ENCODE data around the gene CDC42EP4.
"Not testable (repeated sequence)": the region's sequence is repeated elsewhere in the genome, so short reads cannot be mapped to it uniquely, and the experiment has no call there.

CDC42EP4 gene

DNA sequence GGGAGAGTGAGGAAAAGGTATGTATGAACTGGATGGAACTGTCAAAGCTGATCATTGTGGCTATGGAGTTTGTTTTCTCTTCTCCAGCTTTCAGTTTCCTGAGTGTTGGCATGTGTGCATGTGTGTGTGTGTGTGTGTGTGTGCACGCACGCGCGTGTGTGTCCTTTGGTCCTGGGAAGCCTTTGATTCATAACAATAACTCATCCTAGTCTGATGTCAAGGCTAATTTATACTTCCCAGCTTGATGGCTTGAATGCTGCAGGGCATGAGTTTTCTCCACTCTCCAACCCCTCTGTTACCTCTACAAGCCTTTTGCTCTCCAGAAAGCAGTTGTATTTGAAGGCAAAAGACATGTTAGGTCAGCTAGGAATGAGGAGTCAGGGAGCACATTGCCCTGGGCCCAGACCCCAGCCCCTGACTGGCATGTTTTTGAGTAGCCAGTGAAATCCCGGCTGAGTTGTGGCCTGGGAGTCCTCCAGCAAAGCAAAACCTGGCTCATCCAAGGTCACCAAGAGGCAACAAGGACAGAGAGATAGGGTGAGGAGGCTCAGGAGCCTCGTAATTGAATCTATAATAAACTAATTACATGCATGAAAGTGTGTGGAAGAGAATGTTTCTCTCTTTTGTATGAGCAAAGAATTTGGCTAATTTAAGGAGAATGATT is 8.9 kb upstream of the CDC42EP4 start:
- no peak for DNase-seq (ENCODE audit: low read depth in 3 of 3)

DNA sequence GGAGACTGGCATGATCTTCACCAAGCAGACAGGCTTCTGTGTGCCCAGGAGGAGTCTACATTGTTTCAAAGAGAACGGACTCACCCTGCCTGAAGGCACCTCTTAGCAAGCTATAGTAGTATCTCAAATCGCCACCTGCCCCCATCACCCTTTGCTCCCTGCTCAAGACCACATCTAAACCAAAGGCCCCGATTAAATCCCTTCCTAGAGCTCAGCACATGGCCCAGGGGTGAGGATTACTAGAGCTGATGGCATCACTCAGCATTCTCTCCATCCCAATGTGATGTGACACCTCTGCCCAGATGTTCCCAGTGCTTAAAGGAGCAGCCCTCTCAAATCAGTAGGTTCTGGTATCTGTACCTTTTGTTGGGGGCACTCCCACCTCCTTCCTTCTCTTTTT is 8.0 kb upstream of the CDC42EP4 start:
- no peak for DNase-seq (ENCODE audit: low read depth in 3 of 3)

DNA sequence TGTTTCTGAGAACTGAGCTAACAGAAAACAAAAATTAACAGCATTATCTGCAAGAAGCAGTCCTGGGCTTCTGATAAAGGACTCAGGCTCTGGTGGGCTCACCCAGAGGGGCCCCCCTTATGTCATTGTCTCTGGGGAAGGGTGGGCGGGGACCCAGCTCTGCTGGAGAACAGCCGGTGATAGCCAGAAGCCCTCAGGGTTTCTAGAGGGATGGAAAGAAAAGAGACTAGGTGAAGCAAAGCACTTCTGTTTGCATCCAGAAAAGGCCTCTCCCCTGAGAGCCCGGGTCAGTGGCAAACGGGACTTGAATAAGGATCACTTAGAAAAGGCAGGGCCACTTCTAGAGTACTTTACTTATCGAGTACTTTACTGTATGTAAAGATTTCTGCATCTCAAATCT is 7.0 kb upstream of the CDC42EP4 start:
- no peak for DNase-seq (ENCODE audit: low read depth in 3 of 3)

DNA sequence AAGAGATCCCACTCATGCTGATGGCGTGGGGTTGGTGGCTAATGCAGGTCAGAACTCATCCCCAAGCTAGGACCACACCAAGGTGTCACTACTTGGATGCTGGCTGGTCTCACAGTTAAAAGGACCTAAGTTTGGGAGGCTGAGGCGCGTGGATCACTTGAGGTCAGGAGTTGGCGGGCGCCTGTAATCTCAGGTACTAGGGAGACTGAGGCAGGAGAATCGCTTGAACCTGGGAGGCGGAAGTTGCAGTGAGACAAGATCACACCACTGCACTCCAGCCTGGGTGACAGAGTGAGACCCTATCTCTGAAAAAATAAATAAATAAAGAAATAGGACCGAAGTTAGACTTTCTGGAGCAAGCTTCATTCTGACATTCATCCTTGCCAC is 6.6 kb upstream of the CDC42EP4 start:
- DNase-seq (ENCODE audit: low read depth in 3 of 3): no peak

DNA sequence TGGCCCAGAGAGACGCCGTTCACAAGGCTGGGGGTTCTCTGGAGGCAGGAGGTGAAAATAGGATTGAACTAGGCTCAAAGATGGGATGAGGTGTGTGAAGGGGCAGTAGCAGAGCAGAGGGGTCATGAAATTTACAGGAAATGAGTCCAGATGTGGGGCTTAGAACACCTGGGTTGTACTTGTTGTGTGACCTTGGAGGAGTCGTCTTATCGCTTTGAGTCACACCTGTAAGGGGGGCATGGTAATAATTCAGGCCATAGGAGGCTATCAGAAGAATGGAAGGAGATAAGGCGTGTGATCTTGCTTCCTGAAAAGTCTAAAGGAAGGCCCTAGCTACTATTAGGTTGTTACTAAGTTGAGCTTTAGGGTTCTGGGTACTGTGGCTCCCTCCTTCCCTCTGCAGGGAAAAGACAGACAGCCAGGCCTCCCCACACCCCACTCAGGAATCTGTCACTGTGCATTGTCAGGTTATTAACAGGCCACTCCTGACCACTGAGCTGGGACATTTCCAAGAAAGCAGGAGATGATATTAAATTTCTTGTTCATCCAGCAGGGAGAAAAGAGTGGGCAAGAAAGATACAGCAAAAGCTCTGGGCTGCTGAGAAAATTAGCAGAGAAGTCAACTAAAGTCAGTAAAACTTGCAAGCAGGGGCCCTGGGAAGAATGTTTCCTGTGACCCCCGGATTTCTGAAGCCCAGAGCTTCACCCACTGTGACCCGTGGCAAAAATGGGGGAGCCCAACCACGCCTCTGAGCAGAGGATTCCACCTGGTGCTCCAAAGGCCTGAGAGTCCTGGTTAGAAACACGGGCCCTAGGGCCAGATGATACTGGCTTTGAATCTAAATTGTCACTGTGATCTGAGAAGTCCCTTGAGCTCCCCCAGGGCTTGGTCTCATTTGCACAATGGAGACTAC is 6.0 kb upstream of the CDC42EP4 start:
- DNase-seq (ENCODE audit: low read depth in 3 of 3): no peak

DNA sequence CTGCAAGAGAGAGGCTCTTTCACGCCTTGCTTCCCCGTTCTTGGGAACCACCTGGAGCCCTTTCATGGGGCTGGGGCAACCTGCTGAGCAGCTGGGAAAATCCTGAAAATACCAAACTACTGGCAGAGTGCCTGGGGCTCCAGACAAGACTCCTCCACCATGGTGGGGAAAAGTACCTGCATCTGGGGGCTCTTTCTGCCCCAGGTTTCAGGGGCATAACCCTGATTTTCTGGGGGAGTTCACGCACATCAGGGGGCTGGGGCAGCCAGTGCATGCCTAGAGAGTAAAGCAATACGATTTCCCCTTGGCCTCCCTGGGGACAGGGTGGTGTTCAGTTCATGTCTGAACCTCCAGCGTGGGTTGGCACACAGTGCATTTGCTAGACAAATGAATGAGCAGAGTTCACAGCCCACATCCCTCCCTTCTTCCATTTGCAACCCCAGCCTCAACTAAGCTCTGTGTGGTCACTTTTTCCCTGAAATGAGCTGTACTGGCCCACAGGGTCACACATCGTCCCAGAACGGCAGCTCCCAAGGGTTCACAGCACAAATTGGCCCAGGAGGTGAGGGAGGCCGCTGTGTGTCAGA is 5.2 kb upstream of the CDC42EP4 start:
- DNase-seq (ENCODE audit: low read depth in 3 of 3): no peak

DNA sequence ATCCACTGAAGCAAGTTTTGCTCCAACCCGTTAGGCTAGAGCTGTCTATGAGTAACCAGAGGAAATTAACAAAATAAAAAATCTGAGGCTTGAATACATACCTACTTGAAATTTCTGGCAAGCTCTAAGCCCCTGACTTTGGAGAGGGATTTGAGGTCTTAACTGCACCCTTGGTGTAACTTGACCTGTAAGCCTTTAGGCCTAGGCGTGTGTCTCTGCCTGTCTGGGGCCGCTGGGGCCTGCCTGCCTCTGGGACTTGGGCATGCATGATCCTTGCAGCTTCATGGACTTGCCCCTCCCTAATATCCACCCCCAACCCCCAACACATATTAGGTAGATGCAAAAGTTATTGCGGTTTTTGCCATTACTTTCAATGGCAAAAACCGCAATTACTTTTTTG is 3.7 kb upstream of the CDC42EP4 start:
- no peak for DNase-seq (ENCODE audit: low read depth in 3 of 3)

DNA sequence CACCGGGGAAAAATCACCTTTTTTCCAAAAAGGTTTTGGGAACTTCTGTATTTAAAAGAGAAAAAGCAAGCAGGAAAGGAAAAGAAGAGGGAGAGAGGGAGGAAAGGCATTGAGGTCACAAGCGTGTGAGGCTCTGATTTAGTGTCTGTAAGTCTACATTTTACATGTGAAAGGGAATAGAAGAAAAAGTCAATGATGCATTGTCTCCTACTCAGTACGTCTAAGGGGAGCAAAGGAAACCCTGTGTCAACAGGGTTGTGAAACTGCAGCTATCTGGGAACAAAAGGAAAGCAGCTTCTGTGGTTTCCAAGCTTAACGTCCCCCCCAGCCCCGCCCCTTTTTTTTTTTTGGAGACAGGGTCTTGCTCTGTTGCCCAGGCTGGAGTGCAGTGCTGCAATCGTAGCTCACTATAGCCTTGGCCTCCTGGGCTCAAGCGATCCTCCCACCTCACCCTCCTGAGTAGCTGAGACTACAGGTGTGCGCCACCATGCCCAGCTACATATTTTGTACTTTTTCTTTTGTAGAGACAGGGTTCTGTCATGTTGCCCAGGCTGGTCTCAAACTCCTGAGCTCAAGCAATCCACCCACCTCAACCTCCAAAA is 1.8 kb upstream of the CDC42EP4 start:
- DNase-seq (ENCODE audit: low read depth in 3 of 3): no peak

DNA sequence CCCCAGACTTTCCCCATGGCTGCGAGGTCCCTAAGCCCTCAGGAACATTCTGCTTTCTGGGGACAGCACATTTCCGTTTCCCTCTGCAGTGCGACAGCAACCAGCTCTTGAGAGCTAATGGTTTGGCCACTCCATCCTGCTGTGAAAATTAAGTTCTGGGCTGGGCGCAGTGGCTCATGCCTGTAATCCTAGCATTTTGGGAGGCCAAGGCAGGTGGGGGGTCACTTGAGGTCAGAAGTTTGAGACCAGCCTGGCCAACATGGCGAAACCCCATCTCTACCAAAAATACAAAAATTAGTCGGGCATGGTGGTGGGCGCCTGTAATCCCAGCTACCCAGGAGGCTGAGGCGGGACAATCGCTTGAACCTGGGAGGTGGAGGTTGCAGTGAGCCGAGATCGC is 1.1 kb upstream of the CDC42EP4 start:
- DNase-seq (ENCODE audit: low read depth in 3 of 3): not testable (repeated sequence)

DNA sequence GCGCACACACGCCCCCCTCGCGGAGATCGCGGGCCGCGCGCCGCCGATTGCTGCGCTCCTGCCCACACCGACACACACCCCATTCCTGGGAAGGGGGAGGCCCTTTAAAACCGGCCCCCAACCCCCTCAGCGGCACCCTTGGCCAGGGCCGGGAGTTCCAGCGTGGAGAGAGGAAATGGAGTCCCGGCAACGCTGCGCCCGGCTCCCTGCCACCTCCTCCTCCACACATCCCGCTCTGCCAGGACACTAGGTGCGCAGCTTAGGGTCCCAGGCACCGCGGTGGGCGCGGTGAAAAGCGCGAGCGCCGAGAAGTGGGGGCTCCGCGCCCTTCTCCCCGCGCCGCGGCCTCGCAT is 397 bp downstream of the CDC42EP4 start:
- DNase-seq (ENCODE audit: low read depth in 3 of 3): no peak

DNA sequence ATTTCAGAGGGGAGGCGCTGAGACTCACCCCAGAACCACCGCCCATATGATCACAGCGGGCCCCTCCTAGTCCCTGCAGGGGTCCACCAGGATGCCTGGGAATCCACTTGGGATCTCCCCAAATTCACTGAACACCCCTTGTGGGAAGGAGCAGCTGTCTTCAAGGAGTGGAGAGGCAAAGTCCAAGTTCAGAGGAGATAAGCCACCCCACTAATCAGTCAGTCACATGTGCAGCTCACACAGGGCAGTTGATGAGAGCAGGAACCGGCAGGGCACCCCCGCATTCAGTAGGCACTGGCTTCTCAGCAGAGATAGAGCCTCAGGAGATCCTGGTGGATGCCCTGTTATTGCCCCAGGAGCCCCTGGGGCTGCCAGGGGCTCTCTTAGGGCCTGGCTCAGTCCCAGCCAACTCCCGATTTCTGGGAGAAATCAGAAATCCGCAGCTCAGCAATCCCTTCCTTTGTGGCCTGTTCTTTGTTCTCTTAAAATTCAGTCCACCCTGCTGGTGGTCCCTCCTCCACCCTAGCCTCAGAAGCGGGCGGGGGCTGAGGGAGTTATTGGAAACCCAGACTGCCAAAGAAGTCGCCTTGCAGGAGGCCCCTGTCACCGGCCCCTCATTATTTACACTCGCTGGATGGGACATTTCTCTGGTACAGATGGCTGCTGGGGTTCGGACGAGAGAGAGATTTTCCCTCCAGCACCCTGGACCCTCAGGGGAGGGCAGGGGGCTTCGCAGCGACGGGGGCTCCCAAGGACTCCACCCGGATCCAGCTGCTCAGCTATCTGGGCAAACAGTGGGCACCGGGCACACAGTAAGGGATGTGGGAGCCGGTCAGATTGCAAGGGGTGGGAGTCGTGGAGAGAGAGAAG is 1.8 kb downstream of the CDC42EP4 start:
- DNase-seq (ENCODE audit: low read depth in 3 of 3): no peak

DNA sequence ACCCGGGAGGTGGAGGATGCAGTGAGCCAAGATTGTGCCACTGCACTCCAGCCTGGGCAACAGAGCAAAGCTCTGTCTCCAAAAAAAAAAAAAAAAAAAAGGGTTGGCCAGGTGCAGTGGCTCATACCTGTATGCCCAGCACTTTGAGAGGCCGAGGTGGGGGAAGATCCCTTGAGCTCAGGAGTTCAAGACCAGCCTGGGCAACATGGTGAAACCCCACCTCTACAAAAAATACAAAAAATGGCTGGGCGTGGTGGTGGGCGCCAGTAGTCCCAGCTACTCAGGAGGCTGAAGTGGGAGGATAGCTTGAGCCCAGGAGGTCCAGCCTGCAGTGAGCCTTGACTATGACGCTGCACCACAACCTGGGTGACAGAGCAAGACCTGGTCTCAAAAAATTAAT is 2.8 kb downstream of the CDC42EP4 start:
- not testable (repeated sequence) for DNase-seq (ENCODE audit: low read depth in 3 of 3)

DNA sequence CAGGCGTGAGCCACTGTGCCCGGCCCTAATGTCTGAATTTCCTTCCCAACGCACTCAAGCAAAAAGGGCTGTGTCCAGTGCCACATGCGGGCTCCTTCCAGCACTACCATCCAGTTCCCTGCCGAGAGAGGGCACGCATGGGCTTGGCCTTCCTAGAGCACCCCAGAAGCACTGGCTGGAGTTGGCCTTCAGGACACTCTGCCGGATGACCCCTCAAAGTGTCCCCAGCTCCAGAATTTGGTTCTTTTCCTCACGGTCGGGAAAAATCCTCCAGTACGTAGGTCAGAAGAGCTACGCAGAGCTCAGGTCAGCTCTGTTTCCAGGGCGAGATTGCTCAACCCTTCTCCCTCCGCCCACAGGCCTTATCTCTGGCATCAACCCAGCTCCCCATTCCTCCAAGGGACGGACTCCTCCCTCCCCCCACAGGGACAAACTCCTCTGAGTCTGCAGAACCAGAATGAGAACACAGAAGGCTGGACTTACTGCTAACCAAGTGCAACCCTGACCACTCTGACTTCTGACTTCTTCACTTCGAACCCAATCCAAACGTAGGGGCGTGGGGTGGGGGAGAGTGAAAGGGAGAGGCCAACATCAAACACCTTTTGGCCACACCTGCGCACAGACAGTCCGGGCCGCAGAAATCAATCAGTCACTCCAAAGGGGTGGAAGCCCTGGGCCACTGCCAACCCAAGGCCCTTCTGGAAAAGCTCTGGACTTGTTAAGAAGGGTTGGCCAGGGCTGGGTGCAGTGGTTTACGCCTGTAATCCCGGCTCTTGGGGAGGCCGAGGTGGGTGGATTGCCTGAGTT is 3.6 kb downstream of the CDC42EP4 start:
- DNase-seq (ENCODE audit: low read depth in 3 of 3): no peak

DNA sequence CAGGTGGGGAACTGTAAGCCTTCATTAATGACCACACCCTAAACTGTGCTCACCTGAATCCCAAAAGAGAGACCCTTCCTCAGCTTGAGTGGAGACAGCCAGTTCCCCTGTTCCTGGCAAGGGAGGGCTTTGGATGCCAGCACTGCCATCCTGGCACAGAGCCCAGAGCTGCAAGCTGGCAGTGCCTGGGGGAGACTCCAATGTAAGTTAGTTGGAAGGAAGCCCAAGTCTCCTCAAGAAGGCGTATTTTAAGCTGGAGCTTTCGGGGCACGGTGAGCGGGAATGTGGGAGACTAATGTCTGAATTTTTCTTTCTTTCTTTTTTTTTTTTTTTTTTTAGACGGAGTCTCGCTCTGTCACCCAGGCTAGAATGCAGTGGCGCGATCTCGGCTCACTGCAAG is 4.7 kb downstream of the CDC42EP4 start:
- no peak for DNase-seq (ENCODE audit: low read depth in 3 of 3)

DNA sequence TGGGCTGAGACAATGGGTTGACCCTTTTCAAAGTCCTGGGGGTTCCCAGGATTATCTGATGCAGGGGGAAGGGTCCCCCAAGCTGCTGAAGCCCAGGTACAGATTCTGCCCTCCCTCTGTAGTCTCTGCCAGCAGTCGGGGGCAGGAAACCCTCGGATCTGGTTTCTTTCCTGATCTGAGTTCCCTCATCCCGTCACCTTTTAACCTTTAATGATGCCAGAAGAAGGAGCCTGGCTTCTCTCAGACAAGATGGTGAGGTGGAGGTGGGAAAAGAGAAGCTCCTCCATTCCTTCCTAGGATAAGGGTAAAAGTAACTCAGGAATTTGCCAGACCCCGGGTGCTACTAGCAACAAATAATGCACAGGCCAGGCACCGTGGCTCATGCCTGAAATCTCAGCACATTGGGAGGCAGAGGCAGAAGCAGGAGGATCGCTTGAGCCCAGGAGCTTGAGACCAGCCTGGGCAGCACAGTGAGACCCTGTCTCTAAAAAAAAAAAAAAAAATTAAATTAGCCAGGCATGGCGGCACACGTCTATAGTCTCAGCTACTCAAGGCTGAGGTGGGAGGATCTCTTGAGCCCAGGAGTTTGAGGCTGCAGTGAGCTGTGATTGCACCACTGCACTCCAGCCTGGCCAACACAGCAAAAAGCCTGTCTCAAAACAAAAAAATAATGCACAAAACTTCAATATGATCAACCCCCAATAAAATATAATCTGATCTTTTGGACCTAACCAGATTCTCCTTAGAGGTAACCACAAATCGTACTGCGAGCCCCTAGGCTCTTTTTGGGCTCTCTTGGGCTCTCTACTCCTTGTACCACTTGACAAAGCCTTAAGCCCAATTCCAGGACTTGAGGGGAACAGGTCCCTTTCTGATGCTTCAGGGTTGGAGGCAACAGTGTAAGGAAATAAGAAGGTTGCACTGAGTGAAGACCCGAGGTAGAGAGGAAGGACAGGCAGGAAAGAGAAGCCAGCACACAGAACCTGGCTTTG is 5.7 kb downstream of the CDC42EP4 start:
- no peak for DNase-seq (ENCODE audit: low read depth in 3 of 3)

DNA sequence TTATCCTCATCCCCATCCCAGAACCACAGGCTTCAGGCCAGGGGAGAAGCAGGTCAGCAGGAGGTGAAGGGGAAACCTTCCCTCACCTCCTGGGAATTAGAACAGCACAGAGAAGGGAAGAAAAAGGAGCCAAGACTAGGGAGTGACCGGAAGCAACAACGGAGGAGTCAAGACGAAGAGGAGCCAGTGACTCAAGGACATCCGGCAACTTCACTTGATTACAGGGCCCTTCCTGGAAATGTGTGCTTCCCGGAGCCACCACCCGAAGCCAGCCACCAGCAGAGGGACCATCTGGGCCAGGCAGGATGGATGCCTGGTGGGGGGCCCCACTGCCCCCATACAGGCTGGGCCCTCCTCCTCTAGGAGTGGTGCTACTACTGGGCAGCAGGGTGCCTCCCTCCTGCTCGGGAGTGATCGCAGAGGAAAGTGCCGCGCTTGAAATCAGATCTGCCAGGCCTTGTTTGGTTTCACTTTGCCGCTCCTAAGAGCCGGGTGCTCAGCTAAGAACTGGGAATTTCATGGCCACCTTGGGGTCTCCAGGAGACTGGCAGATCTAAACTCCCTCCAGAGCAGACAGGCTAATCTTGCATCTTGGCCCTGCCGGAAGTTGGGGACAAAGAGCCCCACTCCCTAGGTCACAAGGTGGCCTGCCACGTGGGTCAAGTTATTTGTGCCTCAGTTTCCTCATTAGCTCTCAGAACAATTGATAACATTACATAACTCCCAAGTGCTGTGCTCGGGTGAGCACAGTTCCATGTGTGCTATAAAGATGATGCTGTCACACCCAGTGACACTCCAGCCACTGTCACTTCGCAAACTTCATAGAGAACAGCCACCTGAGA is 6.6 kb downstream of the CDC42EP4 start:
- DNase-seq (ENCODE audit: low read depth in 3 of 3): no peak

DNA sequence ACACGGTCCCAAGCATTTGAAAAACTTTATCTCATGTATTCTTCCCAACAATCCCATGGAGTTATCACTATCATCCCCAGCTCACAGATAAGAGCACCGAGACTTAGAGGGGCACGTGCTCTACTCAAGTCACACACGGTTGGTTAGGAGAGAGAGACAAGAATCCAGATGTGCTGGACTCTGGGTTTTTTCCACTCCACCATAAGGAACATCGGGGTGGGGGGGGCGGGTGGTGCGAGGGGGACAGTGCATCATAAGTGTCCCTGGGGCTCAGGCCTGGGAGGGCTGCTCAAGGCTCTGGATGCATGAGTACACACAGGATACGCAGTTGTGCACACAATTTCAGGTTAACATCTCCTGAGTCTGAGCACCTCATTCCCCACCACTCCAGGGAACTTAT is 7.4 kb downstream of the CDC42EP4 start:
- DNase-seq (ENCODE audit: low read depth in 3 of 3): no peak

DNA sequence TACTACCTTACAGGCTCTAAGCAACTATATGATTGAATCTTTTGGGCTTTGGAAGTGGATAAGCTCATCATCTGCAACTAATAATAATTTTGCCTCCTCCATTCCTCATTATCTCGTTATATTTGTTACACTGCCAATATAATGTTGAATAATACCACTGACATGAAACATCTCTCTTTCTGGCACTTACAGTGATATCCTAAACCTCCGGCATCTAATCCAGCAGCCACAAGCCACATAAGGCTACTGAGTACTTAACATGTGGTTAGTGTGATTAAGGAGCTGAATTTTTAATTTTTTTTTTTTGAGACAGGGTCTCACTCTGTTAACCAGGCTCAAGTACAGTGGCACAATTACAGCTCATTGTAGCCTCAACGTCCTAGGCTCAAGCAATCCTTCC is 9.6 kb downstream of the CDC42EP4 start:
- no peak for DNase-seq (ENCODE audit: low read depth in 3 of 3)

DNA sequence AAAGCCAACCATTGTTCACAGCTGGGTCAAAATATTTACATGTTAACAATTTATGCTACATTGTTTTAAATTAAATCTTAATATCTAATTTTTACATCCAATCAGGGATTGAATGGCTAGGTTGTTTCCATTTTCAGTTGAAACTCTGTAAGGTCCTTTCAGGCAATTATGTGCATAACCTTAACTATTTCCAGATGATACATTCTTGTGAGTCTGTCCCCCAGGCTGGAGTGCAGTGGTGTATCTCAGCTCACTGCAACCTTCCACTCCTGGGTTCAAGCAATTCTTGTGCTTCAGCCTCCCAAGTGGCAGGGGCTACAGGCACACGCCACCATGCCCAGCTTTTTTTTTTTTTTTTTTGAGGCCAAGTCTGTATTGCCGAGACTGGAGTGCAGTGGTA is 10.4 kb downstream of the CDC42EP4 start:
- no peak for DNase-seq (ENCODE audit: low read depth in 3 of 3)
